Astrocyte (in vitro differentiated cells and primary cell): ENCODE results near the gene SMPDL3A. TPM values are rescaled to one million over a fixed set of nuclear protein-coding genes. Genes with fewer than 3 reads are reported as not detected.

ENCODE experiments used
- DNase-seq: peaks from one replicate; pipeline ENCODE4 v3.0.0-alpha.2; 2010; ENCODE audit warnings: low read depth
- FAIRE-seq: peaks from 2 replicates; lab custom pipeline; 2011; peaks lifted over from hg19 to GRCh38; lab: Jason Lieb, UNC
- H2AFZ ChIP-seq: 2 replicates; pipeline ENCODE4 v1.6.0; 2012; ENCODE audit warnings: low read depth, low read length, inconsistent platforms
- H3K27ac ChIP-seq: 2 replicates; pipeline ENCODE4 v1.5.1; 2011; ENCODE audit warnings: low read depth, low read length, inconsistent platforms
- H3K27me3 ChIP-seq: 2 replicates; pipeline ENCODE4 v1.6.0; 2011; ENCODE audit warnings: low read length, inconsistent platforms; ENCODE audit not compliant: insufficient read depth
- H3K36me3 ChIP-seq: 2 replicates; pipeline ENCODE4 v1.5.1; 2011; ENCODE audit warnings: low read length, inconsistent platforms; ENCODE audit not compliant: insufficient read depth
- H3K4me1 ChIP-seq: 2 replicates; pipeline ENCODE4 v1.5.1; 2011; ENCODE audit warnings: low read length, inconsistent platforms; ENCODE audit not compliant: insufficient read depth
- H3K4me2 ChIP-seq: 2 replicates; pipeline ENCODE4 v1.6.0; 2012; ENCODE audit warnings: low read length, inconsistent platforms
- H3K4me3 ChIP-seq: 2 replicates; pipeline ENCODE4 v1.5.1; 2011; ENCODE audit warnings: low read depth, mild to moderate bottlenecking, low read length, inconsistent platforms; ENCODE audit not compliant: insufficient read depth
- H3K79me2 ChIP-seq: 2 replicates; pipeline ENCODE4 v1.6.0; 2012; ENCODE audit warnings: mild to moderate bottlenecking, low read length, inconsistent platforms; ENCODE audit not compliant: insufficient read depth
- H3K9ac ChIP-seq: 2 replicates; pipeline ENCODE4 v1.6.0; 2012; ENCODE audit warnings: mild to moderate bottlenecking, low read length, inconsistent platforms
- H3K9me3 ChIP-seq: 2 replicates; pipeline ENCODE4 v1.5.1; 2012; ENCODE audit warnings: low read depth, mild to moderate bottlenecking, low read length, inconsistent platforms; ENCODE audit not compliant: insufficient read depth
- H4K20me1 ChIP-seq: 2 replicates; pipeline ENCODE4 v1.6.0; 2012; ENCODE audit warnings: low read length, inconsistent platforms; ENCODE audit not compliant: insufficient read depth
- H3K27ac Mint-ChIP-seq: one replicate; pipeline ENCODE4 v1.8.0; 2021; ENCODE audit warnings: mild to moderate bottlenecking, mixed read lengths; ENCODE audit not compliant: unreplicated experiment
- H3K27me3 Mint-ChIP-seq: one replicate; pipeline ENCODE4 v1.8.0; 2021; ENCODE audit warnings: low read depth, mixed read lengths; ENCODE audit not compliant: unreplicated experiment
- H3K36me3 Mint-ChIP-seq: one replicate; pipeline ENCODE4 v1.8.0; 2021; ENCODE audit warnings: low read depth, mixed read lengths; ENCODE audit not compliant: unreplicated experiment
- H3K4me1 Mint-ChIP-seq: one replicate; pipeline ENCODE4 v1.8.0; 2021; ENCODE audit warnings: low read depth, mixed read lengths; ENCODE audit not compliant: unreplicated experiment
- H3K4me3 Mint-ChIP-seq: one replicate; pipeline ENCODE4 v1.8.0; 2021; ENCODE audit warnings: mild to moderate bottlenecking, moderate library complexity, mixed read lengths; ENCODE audit not compliant: unreplicated experiment
- H3K9me3 Mint-ChIP-seq: one replicate; pipeline ENCODE4 v1.8.0; 2021; ENCODE audit warnings: mild to moderate bottlenecking, mixed read lengths; ENCODE audit not compliant: unreplicated experiment
- EZH2 ChIP-seq: IDR thresholded peaks from 2 replicates; pipeline ENCODE4 v1.6.1; 2012; ENCODE audit warnings: mild to moderate bottlenecking, low read length, inconsistent platforms; ENCODE audit not compliant: insufficient read depth
- total RNA-seq: library from RNA; stranded (reverse); gene quantifications from 2 replicates; pipeline ENCODE4 v1.2.1, GENCODE V29; 2021
- TF ChIP-seq, protein P1 (sequence below): IDR thresholded peaks from 2 replicates; pipeline ENCODE4 v1.5.1; 2011; ENCODE audit warnings: low read depth, mild to moderate bottlenecking, inconsistent platforms, low read length, moderate library complexity; ENCODE audit not compliant: insufficient read depth

Gene SMPDL3A
- total RNA-seq, 1 donor from 2014 or later, result 7.3 TPM

- H3K9me3 Mint-ChIP-seq, result no peaks in the 10 kb centered on the region
- Histone ChIP-seq H3K4me1 (no peaks in the 10 kb centered on the region), H3K79me2 (no peaks in the 10 kb centered on the region), H4K20me1 (no peaks in the 10 kb centered on the region), H3K27me3 (no peaks in the 10 kb centered on the region), H3K4me2 (no peak overlapping the region), H3K9me3 (no peaks in the 10 kb centered on the region), H3K36me3 (peaks cover 7% of the 10 kb centered on the region), H3K9ac (no peak overlapping the region), H3K4me3 (no peak overlapping the region), H3K27ac (no peak overlapping the region), H2AFZ (no peak overlapping the region)
- no peaks in the 10 kb centered on the region for H3K4me1 Mint-ChIP-seq
- no peak overlapping the region for H3K4me3 Mint-ChIP-seq
- DNase-seq, result no peak
- no peak overlapping the region for H3K27ac Mint-ChIP-seq
- FAIRE-seq, result no peak
- TF ChIP-seq, protein P1, sequence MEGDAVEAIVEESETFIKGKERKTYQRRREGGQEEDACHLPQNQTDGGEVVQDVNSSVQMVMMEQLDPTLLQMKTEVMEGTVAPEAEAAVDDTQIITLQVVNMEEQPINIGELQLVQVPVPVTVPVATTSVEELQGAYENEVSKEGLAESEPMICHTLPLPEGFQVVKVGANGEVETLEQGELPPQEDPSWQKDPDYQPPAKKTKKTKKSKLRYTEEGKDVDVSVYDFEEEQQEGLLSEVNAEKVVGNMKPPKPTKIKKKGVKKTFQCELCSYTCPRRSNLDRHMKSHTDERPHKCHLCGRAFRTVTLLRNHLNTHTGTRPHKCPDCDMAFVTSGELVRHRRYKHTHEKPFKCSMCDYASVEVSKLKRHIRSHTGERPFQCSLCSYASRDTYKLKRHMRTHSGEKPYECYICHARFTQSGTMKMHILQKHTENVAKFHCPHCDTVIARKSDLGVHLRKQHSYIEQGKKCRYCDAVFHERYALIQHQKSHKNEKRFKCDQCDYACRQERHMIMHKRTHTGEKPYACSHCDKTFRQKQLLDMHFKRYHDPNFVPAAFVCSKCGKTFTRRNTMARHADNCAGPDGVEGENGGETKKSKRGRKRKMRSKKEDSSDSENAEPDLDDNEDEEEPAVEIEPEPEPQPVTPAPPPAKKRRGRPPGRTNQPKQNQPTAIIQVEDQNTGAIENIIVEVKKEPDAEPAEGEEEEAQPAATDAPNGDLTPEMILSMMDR, result no peak
- no peak for TF ChIP-seq EZH2
- H3K36me3 Mint-ChIP-seq, result peaks cover 2% of the 10 kb centered on the region
- no peaks in the 10 kb centered on the region for H3K27me3 Mint-ChIP-seq
Observed at GRCh38 chr6:122808121-122808885, 19.2 kb downstream of the SMPDL3A start.

DNA sequence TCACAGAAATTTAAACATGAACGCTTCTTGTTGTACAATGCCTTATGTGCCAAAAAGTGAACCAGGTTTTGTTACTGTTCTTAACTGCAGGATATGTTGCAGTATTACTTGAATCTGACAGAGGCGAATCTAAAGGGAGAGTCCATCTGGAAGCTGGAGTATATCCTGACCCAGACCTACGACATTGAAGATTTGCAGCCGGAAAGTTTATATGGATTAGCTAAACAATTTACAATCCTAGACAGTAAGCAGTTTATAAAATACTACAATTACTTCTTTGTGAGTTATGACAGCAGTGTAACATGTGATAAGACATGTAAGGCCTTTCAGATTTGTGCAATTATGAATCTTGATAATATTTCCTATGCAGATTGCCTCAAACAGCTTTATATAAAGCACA lies 19.9 kb downstream of the SMPDL3A start:
- no peak for FAIRE-seq

More for the DNA sequence above, 19.9 kb downstream of the SMPDL3A start:
- no peaks in the 10 kb centered on the region for H3K9me3 ChIP-seq
- no peaks in the 10 kb centered on the region for H3K4me1 ChIP-seq
- no peak overlapping the region for H3K4me2 ChIP-seq
- no peaks in the 10 kb centered on the region for H4K20me1 ChIP-seq
- no peaks in the 10 kb centered on the region for H3K79me2 ChIP-seq
- Mint-ChIP-seq H3K4me1 (no peaks in the 10 kb centered on the region), H3K36me3 (peaks cover 2% of the 10 kb centered on the region), H3K9me3 (no peaks in the 10 kb centered on the region), H3K4me3 (no peak overlapping the region), H3K27ac (no peak overlapping the region), H3K27me3 (no peaks in the 10 kb centered on the region)
- no peaks in the 10 kb centered on the region for H3K27me3 ChIP-seq
- peaks cover 7% of the 10 kb centered on the region for H3K36me3 ChIP-seq
- H3K9ac ChIP-seq, result no peak overlapping the region
- no peak overlapping the region for H2AFZ ChIP-seq
- no peak overlapping the region for H3K4me3 ChIP-seq
- no peak for DNase-seq
- no peak overlapping the region for H3K27ac ChIP-seq
- TF ChIP-seq, protein P1, result no peak
- TF ChIP-seq EZH2, result no peak
